ENCODE measurements around the gene SPTB.
"Not testable (repeated sequence)": the region's sequence is repeated elsewhere in the genome, so short reads cannot be mapped to it uniquely, and the experiment has no call there.

SPTB gene

GRCh38 chr14:64920465-64920864 lies 40.8 kb upstream of the SPTB start:
- no peak overlapping the region for H3K4me3 ChIP-seq (ENCODE audit: low read length)
- TF ChIP-seq CTCF (conservative IDR thresholded peaks at IDR 0.05; ENCODE audit: low read depth, low read length) = no peak
- no peak for DNase-seq (ENCODE audit: low read depth)

GRCh38 chr14:64919618-64920017 lies 39.9 kb upstream of the SPTB start:
- DNase-seq (ENCODE audit: low read depth) = no peak
- no peak for TF ChIP-seq CTCF (conservative IDR thresholded peaks at IDR 0.05; ENCODE audit: low read depth, low read length)
- H3K4me3 ChIP-seq (ENCODE audit: low read length) = no peak overlapping the region

- no peak overlapping the region for H3K4me3 ChIP-seq (ENCODE audit: low read length)
- DNase-seq (ENCODE audit: low read depth) = no peak
Observed at GRCh38 chr14:64919215-64919614, 39.5 kb upstream of the SPTB start.

GRCh38 chr14:64918216-64918615 lies 38.5 kb upstream of the SPTB start:
- no peak for DNase-seq (ENCODE audit: low read depth)
- no peak overlapping the region for H3K4me3 ChIP-seq (ENCODE audit: low read length)
- no peak for TF ChIP-seq CTCF (conservative IDR thresholded peaks at IDR 0.05; ENCODE audit: low read depth, low read length)

More at GRCh38 chr14:64919215-64919614, 39.5 kb upstream of the SPTB start:
- TF ChIP-seq CTCF (conservative IDR thresholded peaks at IDR 0.05; ENCODE audit: low read depth, low read length) = no peak

GRCh38 chr14:64915797-64916196 lies 36.1 kb upstream of the SPTB start:
- TF ChIP-seq CTCF (conservative IDR thresholded peaks at IDR 0.05; ENCODE audit: low read depth, low read length) = no peak
- no peak for DNase-seq (ENCODE audit: low read depth)
- H3K4me3 ChIP-seq (ENCODE audit: low read length) = no peak overlapping the region

GRCh38 chr14:64915029-64915424 lies 35.3 kb upstream of the SPTB start:
- TF ChIP-seq CTCF (conservative IDR thresholded peaks at IDR 0.05; ENCODE audit: low read depth, low read length) = no peak
- DNase-seq (ENCODE audit: low read depth) = no peak
- peak overlapping the region; percentile 98 for H3K4me3 ChIP-seq (ENCODE audit: low read length)

- peak within 1 kb of the TSS; percentile 98 for H3K4me3 ChIP-seq (ENCODE audit: low read length)
- DNase-seq (ENCODE audit: low read depth) = peak; percentile 93
- no peak for TF ChIP-seq CTCF (conservative IDR thresholded peaks at IDR 0.05; ENCODE audit: low read depth, low read length)
Observed at GRCh38 chr14:64914237-64915028, 34.7 kb upstream of the SPTB start, which contains the start of gene CHURC1. Gene CHURC1, plus strand, starts transcription at chr14:64914455. Its CDS starts 41 bp downstream, at chr14:64914496.

GRCh38 chr14:64913477-64913876 lies 33.8 kb upstream of the SPTB start:
- DNase-seq (ENCODE audit: low read depth); H3K4me3 ChIP-seq (ENCODE audit: low read length): not testable (repeated sequence)

Measured in retinal pigment epithelial cell (primary cell).